Fibroblast of skin of right biceps (primary cell): Measurements from ENCODE around the gene NFE2L3.
A peak's percentile ranks its signal among the peaks of the same experiment; 100 is the strongest.
"Not testable (repeated sequence)": the region's sequence is repeated elsewhere in the genome, so short reads cannot be mapped to it uniquely, and the experiment has no call there.

Experiments used
- DNase-seq: peaks from one replicate; pipeline ENCODE4 v3.0.0-alpha.2; 2013

Gene NFE2L3

GRCh38 chr7:26187380-26188205 is 35.6 kb downstream of the NFE2L3 start:
- peak; percentile 36 for DNase-seq

GRCh38 chr7:26188206-26188956 is 36.4 kb downstream of the NFE2L3 start:
- DNase-seq = no peak

GRCh38 chr7:26188957-26189541 is 37.1 kb downstream of the NFE2L3 start:
- DNase-seq = no peak

GRCh38 chr7:26189697-26190096 is 37.7 kb downstream of the NFE2L3 start:
- DNase-seq = no peak

GRCh38 chr7:26190417-26190869 is 38.4 kb downstream of the NFE2L3 start:
- DNase-seq = no peak

- DNase-seq = no peak
These were observed 39.4 kb downstream of the NFE2L3 start for GRCh38 chr7:26191233-26191973.

GRCh38 chr7:26191974-26192479 is 40.0 kb downstream of the NFE2L3 start:
- no peak for DNase-seq

GRCh38 chr7:26192485-26193087 is 40.6 kb downstream of the NFE2L3 start:
- DNase-seq = no peak

- no peak for DNase-seq
These were observed 41.6 kb downstream of the NFE2L3 start for GRCh38 chr7:26193432-26194207.

- not testable (repeated sequence) for DNase-seq
These were observed 42.8 kb downstream of the NFE2L3 start for GRCh38 chr7:26194764-26195163.

GRCh38 chr7:26195182-26195581 is 43.2 kb downstream of the NFE2L3 start:
- no peak for DNase-seq

- DNase-seq = no peak
These were observed 44.1 kb downstream of the NFE2L3 start for GRCh38 chr7:26195867-26196657.

- no peak for DNase-seq
These were observed 45.4 kb downstream of the NFE2L3 start for GRCh38 chr7:26197153-26198115.

GRCh38 chr7:26198133-26198780 is 46.3 kb downstream of the NFE2L3 start:
- DNase-seq = peak; percentile 41

GRCh38 chr7:26198781-26199169 is 46.8 kb downstream of the NFE2L3 start:
- DNase-seq = no peak

GRCh38 chr7:26199301-26200037 is 47.5 kb downstream of the NFE2L3 start:
- peak; percentile 50 for DNase-seq

- DNase-seq = peak; percentile 56
These were observed 48.0 kb downstream of the NFE2L3 start for GRCh38 chr7:26200038-26200443.
